Astrocyte (in vitro differentiated cells and primary cell): ENCODE results near the gene TIA1. TPM values are rescaled to one million over a fixed set of nuclear protein-coding genes. Genes with fewer than 3 reads are reported as not detected.
"Not testable (repeated sequence)": the region's sequence is repeated elsewhere in the genome, so short reads cannot be mapped to it uniquely, and the experiment has no call there.

Experiments
- DNase-seq: peaks from one replicate; pipeline ENCODE4 v3.0.0-alpha.2; 2010; ENCODE audit warnings: low read depth
- FAIRE-seq: peaks from 2 replicates; lab custom pipeline; 2011; peaks lifted over from hg19 to GRCh38; lab: Jason Lieb, UNC
- H2AFZ ChIP-seq: 2 replicates; pipeline ENCODE4 v1.6.0; 2012; ENCODE audit warnings: low read depth, low read length, inconsistent platforms
- H3K27ac ChIP-seq: 2 replicates; pipeline ENCODE4 v1.5.1; 2011; ENCODE audit warnings: low read depth, low read length, inconsistent platforms
- H3K27me3 ChIP-seq: 2 replicates; pipeline ENCODE4 v1.6.0; 2011; ENCODE audit warnings: low read length, inconsistent platforms; ENCODE audit not compliant: insufficient read depth
- H3K36me3 ChIP-seq: 2 replicates; pipeline ENCODE4 v1.5.1; 2011; ENCODE audit warnings: low read length, inconsistent platforms; ENCODE audit not compliant: insufficient read depth
- H3K4me1 ChIP-seq: 2 replicates; pipeline ENCODE4 v1.5.1; 2011; ENCODE audit warnings: low read length, inconsistent platforms; ENCODE audit not compliant: insufficient read depth
- H3K4me2 ChIP-seq: 2 replicates; pipeline ENCODE4 v1.6.0; 2012; ENCODE audit warnings: low read length, inconsistent platforms
- H3K4me3 ChIP-seq: 2 replicates; pipeline ENCODE4 v1.5.1; 2011; ENCODE audit warnings: low read depth, mild to moderate bottlenecking, low read length, inconsistent platforms; ENCODE audit not compliant: insufficient read depth
- H3K79me2 ChIP-seq: 2 replicates; pipeline ENCODE4 v1.6.0; 2012; ENCODE audit warnings: mild to moderate bottlenecking, low read length, inconsistent platforms; ENCODE audit not compliant: insufficient read depth
- H3K9ac ChIP-seq: 2 replicates; pipeline ENCODE4 v1.6.0; 2012; ENCODE audit warnings: mild to moderate bottlenecking, low read length, inconsistent platforms
- H3K9me3 ChIP-seq: 2 replicates; pipeline ENCODE4 v1.5.1; 2012; ENCODE audit warnings: low read depth, mild to moderate bottlenecking, low read length, inconsistent platforms; ENCODE audit not compliant: insufficient read depth
- H4K20me1 ChIP-seq: 2 replicates; pipeline ENCODE4 v1.6.0; 2012; ENCODE audit warnings: low read length, inconsistent platforms; ENCODE audit not compliant: insufficient read depth
- H3K27ac Mint-ChIP-seq: one replicate; pipeline ENCODE4 v1.8.0; 2021; ENCODE audit warnings: mild to moderate bottlenecking, mixed read lengths; ENCODE audit not compliant: unreplicated experiment
- H3K27me3 Mint-ChIP-seq: one replicate; pipeline ENCODE4 v1.8.0; 2021; ENCODE audit warnings: low read depth, mixed read lengths; ENCODE audit not compliant: unreplicated experiment
- H3K36me3 Mint-ChIP-seq: one replicate; pipeline ENCODE4 v1.8.0; 2021; ENCODE audit warnings: low read depth, mixed read lengths; ENCODE audit not compliant: unreplicated experiment
- H3K4me1 Mint-ChIP-seq: one replicate; pipeline ENCODE4 v1.8.0; 2021; ENCODE audit warnings: low read depth, mixed read lengths; ENCODE audit not compliant: unreplicated experiment
- H3K4me3 Mint-ChIP-seq: one replicate; pipeline ENCODE4 v1.8.0; 2021; ENCODE audit warnings: mild to moderate bottlenecking, moderate library complexity, mixed read lengths; ENCODE audit not compliant: unreplicated experiment
- H3K9me3 Mint-ChIP-seq: one replicate; pipeline ENCODE4 v1.8.0; 2021; ENCODE audit warnings: mild to moderate bottlenecking, mixed read lengths; ENCODE audit not compliant: unreplicated experiment
- CTCF ChIP-seq: IDR thresholded peaks from 2 replicates; pipeline ENCODE4 v1.5.1; 2011; ENCODE audit warnings: low read depth, mild to moderate bottlenecking, inconsistent platforms, low read length, moderate library complexity; ENCODE audit not compliant: insufficient read depth
- EZH2 ChIP-seq: IDR thresholded peaks from 2 replicates; pipeline ENCODE4 v1.6.1; 2012; ENCODE audit warnings: mild to moderate bottlenecking, low read length, inconsistent platforms; ENCODE audit not compliant: insufficient read depth
- total RNA-seq: library from RNA; stranded (reverse); gene quantifications from 2 replicates; pipeline ENCODE4 v1.2.1, GENCODE V29; 2021

Gene TIA1
- total RNA-seq, 1 donor from 2014 or later = 104 TPM

GRCh38 chr2:70182689-70183088 lies 65.7 kb downstream of the TIA1 start:
- H3K4me1 ChIP-seq = peaks cover 13% of the 10 kb centered on the region
- H3K4me2 ChIP-seq = no peak overlapping the region
- DNase-seq (no peak), FAIRE-seq (no peak)
- no peaks in the 10 kb centered on the region for H3K9me3 Mint-ChIP-seq
- no peak overlapping the region for H3K4me3 Mint-ChIP-seq
- peaks cover 6% of the 10 kb centered on the region for H3K36me3 ChIP-seq
- H3K36me3 Mint-ChIP-seq = peaks cover 13% of the 10 kb centered on the region
- H3K9me3 ChIP-seq = no peaks in the 10 kb centered on the region
- H3K9ac ChIP-seq = no peak overlapping the region
- H3K79me2 ChIP-seq = no peaks in the 10 kb centered on the region
- no peak overlapping the region for H3K4me3 ChIP-seq
- no peak overlapping the region for H2AFZ ChIP-seq
- peaks cover 5% of the 10 kb centered on the region for H3K4me1 Mint-ChIP-seq
- TF ChIP-seq CTCF (no peak), EZH2 (no peak)
- peak overlapping the region; percentile 60 for H3K27ac Mint-ChIP-seq
- no peaks in the 10 kb centered on the region for H3K27me3 Mint-ChIP-seq
- H4K20me1 ChIP-seq = peaks cover 4% of the 10 kb centered on the region
- H3K27ac ChIP-seq = no peak overlapping the region
- no peaks in the 10 kb centered on the region for H3K27me3 ChIP-seq

GRCh38 chr2:70181363-70181956 lies 67.0 kb downstream of the TIA1 start:
- no peak overlapping the region for H3K4me3 Mint-ChIP-seq
- peaks cover 9% of the 10 kb centered on the region for H3K36me3 ChIP-seq
- no peaks in the 10 kb centered on the region for H3K27me3 ChIP-seq
- no peak for DNase-seq
- peak overlapping the region; percentile 29 for H3K27ac ChIP-seq
- no peaks in the 10 kb centered on the region for H3K79me2 ChIP-seq
- H3K27ac Mint-ChIP-seq = peak overlapping the region; percentile 24
- H3K27me3 Mint-ChIP-seq = no peaks in the 10 kb centered on the region
- H3K36me3 Mint-ChIP-seq = peaks cover 14% of the 10 kb centered on the region
- H3K4me1 Mint-ChIP-seq = peaks cover 5% of the 10 kb centered on the region
- H3K9ac ChIP-seq = peak overlapping the region; percentile 39
- TF ChIP-seq EZH2 (no peak), CTCF (no peak)
- peaks cover 13% of the 10 kb centered on the region for H3K4me1 ChIP-seq
- H3K9me3 ChIP-seq = no peaks in the 10 kb centered on the region
- peaks cover 4% of the 10 kb centered on the region for H4K20me1 ChIP-seq
- peak overlapping the region; percentile 69 for H3K4me2 ChIP-seq
- H3K4me3 ChIP-seq = no peak overlapping the region
- H2AFZ ChIP-seq = peak overlapping the region; percentile 40
- no peak for FAIRE-seq
- H3K9me3 Mint-ChIP-seq = no peaks in the 10 kb centered on the region

- H4K20me1 ChIP-seq = no peaks in the 10 kb centered on the region
- Mint-ChIP-seq H3K4me3 (no peak overlapping the region), H3K36me3 (peaks cover 8% of the 10 kb centered on the region), H3K27me3 (no peaks in the 10 kb centered on the region), H3K9me3 (no peaks in the 10 kb centered on the region), H3K27ac (no peak overlapping the region), H3K4me1 (no peaks in the 10 kb centered on the region)
- H3K27ac ChIP-seq = no peak overlapping the region
- FAIRE-seq (no peak), DNase-seq (no peak)
- no peaks in the 10 kb centered on the region for H3K79me2 ChIP-seq
- TF ChIP-seq CTCF = no peak
- no peak for TF ChIP-seq EZH2
- H3K9ac ChIP-seq = no peak overlapping the region
- no peaks in the 10 kb centered on the region for H3K4me1 ChIP-seq
- no peaks in the 10 kb centered on the region for H3K27me3 ChIP-seq
- H2AFZ ChIP-seq = no peak overlapping the region
- peaks cover 10% of the 10 kb centered on the region for H3K36me3 ChIP-seq
- no peaks in the 10 kb centered on the region for H3K9me3 ChIP-seq
- no peak overlapping the region for H3K4me2 ChIP-seq
- no peak overlapping the region for H3K4me3 ChIP-seq
Observed at GRCh38 chr2:70173520-70173919, 74.9 kb downstream of the TIA1 start.

- H3K4me3 Mint-ChIP-seq, H3K9me3 Mint-ChIP-seq, H4K20me1 ChIP-seq, DNase-seq, H3K4me1 Mint-ChIP-seq, H3K4me3 ChIP-seq, H3K79me2 ChIP-seq, H3K9ac ChIP-seq, H3K36me3 ChIP-seq, H3K27me3 Mint-ChIP-seq, H3K27ac ChIP-seq, H3K27me3 ChIP-seq, H3K9me3 ChIP-seq, H3K27ac Mint-ChIP-seq, FAIRE-seq, H3K4me2 ChIP-seq, H2AFZ ChIP-seq, H3K4me1 ChIP-seq: not testable (repeated sequence)
- peaks cover 13% of the 10 kb centered on the region for H3K36me3 Mint-ChIP-seq
Observed at GRCh38 chr2:70169654-70170245, 78.7 kb downstream of the TIA1 start.
